Suprapubic skin (tissue), 3 donors: ENCODE results near the gene RARB.

ENCODE experiments used
- CTCF ChIP-seq, 2 donors: fragments of 200-600 bp in 1 of 2; fragments of 450-650 bp in 1 of 2; sonication (generic) in 1 of 2; IDR thresholded peaks; one replicate each; pipeline ENCODE4 v1.5.1; 2016 to 2019; ENCODE audit warnings: antibody characterized with exemption in 2 of 2, mild to moderate bottlenecking in 1 of 2, moderate library complexity in 1 of 2
- POLR2AphosphoS5 ChIP-seq, 3 donors: sonication (generic); formaldehyde crosslinking; IDR thresholded peaks; one replicate each; pipeline ENCODE4 v1.6.1; 2017; ENCODE audit warnings: antibody characterized with exemption in 3 of 3

GRCh38 chr3:25476639-25477038, 48.6 kb downstream of the RARB start:
- no peak for TF ChIP-seq POLR2AphosphoS5 (IDR thresholded peaks at IDR 0.05)
- TF ChIP-seq CTCF (IDR thresholded peaks at IDR 0.05): no peak
